Measurements from ENCODE around the gene RCVRN.

RCVRN gene

DNA sequence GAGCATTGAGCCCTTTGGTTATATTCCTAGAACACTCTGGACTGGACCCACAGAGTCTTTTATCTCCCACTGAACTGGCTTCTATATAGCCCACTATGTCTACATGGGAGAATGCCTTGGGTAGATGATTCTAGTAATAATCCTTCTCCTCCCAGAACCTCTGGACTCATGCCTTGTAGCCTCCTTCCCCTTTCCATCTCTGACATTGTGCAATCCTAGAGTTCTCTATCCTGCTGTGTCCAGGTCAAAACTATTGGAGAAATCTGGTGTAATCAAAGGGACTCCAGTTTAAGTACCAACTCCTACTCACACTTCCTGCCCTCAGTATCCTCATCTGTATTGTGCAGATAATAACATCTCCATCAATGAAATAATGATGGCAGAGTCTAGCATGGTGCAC lies 9.1 kb downstream of the RCVRN start:
- no peak for DNase-seq

DNA sequence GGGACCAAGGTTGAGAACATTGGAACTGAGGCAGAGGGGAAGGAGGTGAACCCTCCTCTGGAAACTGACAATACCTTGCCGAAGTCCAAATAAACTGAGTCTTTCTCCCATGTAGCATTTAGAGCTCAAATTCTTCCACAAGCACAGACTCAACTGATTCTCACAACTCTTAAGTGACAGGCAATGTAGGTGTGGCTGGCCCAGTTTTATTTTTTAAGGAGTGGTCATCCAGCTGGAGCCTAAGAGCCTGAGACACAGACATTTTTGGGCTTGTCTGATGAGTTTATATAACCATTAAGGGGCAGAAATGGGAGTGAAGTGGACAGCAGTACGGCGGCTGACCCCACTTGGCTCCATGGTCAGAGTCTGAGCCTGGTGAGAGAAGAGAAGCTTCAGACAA lies 10.8 kb downstream of the RCVRN start:
- no peak for DNase-seq

DNA sequence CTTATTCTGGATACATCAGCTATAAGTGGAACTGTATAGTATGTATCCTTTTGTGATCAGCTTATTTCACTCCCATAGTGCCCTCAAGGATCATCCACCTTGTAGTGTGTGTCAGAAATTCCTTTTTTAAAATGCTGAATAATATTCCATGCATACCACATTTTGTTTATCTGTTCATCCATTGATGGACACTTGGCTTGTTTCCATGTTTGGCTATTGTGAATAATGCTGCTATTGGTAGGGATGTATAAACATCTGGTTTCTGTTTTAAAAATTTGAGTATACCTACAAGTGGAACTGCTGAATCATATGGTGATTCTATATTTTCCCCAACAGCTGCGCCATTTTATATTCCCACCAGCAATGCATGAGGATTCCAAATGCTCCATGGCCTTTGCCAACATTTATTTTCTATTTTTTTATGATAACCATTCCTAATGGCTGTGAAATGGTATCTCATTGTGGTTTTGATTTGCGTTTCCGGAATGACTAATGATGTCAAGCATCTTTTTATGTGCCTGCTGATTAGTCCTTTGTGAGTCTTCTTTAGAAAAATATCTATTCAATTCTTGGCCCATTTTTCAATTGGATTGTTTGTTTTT lies 11.6 kb downstream of the RCVRN start:
- DNase-seq, result no peak

DNA sequence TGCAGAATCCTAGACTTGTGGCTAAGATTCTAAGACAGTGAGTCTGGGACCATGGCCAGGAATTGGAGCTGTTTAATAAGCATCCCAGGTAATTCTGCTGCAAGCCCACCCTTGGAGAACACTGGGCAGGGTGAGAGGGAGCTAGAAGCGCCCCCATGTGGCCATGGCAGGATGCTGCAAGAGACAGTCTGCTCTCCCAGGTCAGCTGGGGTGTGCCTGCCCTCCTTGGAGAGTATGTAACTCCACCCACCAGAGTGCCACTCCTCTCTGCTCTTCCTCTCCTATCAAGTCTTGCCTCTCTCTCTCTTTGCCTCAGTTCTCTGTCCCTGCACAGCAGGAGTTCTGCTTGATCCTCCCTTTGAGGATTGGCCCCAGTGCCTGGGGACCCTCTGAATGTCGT lies 14.9 kb downstream of the RCVRN start:
- DNase-seq, result no peak

DNA sequence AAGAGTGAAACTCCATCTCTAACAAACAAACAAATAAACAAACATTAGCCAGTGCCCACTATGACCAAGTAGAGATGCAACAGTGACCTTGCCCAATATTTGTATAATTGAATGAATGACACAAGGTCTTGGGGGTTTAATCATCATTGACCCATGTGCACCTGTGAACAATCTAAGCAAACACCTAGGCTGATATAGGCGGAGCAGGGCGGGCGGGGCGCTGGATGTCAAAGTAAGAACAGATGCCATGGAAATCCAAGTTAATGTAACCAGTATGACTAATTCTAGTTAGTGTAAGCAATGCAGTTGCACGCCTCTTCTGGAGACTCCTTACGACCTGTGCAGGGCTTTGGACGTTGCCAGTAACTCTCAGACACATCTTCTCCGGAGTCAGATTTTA lies 17.6 kb downstream of the RCVRN start:
- no peak for DNase-seq

DNA sequence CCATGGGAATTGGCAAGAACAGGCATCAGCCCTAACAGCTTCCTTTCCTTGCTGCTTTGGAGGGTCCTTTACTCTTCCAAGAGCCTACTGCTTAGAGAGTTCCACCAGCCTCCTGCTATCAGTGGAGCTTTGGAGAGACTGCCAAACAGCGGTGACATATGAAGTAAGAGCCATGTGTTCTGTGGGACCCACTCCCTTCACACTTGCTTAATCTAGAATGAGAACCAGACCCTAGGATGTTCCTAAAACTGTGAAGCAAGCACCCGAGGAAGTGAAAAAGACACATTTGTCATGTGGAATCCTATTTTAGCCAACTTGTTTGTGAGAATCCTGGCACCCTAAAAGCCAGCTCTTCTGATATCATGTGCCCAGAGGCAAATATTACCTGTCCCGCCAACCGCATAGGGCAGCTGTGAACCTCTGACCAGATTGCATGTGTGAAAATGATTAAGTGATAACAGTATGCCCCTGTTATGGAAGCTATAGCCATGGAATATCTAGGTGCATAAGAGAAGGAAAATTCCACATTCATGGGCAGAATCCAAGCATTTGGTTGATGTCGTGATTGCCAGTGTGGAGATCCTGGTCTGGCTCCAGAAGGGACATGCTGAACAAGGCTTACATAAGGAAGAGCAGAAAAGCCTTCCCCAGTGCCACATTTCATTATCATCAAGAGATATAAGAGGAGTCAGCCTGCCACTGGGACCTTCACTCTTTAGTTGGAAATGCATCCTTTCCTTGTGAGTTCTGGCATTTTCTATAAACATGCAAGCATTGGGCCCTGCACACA lies 18.7 kb downstream of the RCVRN start:
- no peak for DNase-seq

DNA sequence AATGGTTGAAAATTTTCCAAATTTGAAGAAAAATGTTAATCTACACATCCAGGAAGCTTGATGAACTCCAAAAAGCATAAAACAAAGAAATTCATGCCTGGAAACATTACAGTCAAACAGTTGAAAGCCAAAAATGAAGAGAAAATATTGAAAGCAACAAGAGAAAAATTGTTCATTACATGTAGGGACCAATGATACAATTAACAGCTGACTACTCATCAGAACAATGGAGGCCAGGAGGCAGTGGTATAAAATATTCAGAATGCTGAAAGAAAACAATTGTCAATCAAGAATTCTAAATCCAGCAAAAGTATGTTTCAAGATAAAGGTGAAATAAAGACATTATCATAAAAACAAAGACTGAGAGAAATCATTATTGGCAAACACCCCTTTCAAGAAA lies 21.6 kb downstream of the RCVRN start:
- DNase-seq, result no peak

DNA sequence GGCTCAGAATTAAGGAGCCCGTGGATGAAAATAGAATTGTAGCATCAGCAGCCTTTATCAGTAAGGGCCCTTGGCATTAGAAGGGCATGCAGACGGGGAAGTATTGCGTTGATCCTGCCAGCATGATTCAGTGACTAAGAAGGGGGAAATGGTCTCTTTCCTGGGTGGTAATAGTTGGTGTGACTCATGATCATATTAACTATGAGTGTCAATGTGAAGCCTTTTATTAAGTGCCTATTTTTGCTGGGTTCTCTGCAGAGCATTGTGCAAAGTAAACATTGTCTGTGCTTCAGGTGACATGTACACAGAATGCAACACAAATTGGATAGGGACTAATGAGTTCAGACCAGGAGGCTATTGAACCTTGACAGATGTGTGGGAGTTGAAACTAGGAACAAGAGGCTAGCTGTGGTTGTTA lies 24.5 kb downstream of the RCVRN start:
- DNase-seq, result no peak

DNA sequence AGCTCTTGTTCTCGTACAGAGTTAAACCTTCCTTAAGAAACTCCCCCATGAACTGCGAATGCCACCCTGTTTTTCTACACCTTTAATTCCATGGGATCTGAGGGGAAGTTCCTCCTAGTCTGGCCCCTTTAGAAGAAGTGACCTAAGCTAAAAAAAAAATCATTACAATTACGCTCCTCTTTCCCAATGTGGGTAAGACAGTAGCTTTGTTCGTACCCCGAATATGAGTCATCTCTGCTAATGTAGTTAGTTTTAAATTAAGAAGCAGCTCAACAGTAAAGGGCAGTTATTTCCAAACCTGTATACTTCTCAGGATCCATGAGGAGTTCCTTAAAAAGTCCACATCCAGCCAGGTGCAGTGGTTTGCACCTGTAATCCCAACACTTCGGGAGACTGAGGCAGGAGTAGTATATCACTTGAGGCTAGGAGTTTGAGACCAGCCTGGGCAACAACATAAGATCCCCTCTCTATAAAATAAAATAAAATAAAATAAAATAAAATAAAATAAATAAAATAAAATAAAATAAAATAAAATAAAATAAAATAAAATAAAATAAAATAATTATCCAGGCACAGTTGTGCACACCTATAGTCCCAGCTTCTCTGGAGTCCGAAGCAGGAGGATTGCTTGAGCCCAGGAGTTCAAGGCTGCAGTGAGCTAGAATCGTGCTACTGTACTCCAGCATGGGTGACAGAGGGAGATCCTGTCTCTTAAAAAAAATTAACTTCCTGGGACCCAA lies 26.1 kb downstream of the RCVRN start:
- no peak for DNase-seq

DNA sequence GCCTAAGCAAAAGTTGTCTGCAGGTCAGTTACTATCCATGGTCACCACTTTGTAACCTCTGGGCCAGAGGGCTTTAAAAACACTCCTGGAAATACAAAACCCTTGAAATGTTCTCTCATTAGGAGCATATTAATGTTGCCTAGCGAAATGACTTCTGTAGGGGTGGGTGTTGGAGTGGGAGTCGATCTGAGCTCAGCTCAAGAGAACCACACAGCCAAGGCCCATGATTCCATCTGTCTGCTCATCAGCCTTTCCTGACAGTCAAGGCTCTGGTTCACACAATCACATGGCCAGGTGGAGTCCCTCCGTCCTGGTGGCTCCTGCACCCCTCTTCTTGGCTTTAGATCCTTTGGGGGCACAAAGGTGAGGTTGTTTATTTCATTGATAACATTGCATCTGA lies 26.7 kb downstream of the RCVRN start:
- DNase-seq, result no peak

DNA sequence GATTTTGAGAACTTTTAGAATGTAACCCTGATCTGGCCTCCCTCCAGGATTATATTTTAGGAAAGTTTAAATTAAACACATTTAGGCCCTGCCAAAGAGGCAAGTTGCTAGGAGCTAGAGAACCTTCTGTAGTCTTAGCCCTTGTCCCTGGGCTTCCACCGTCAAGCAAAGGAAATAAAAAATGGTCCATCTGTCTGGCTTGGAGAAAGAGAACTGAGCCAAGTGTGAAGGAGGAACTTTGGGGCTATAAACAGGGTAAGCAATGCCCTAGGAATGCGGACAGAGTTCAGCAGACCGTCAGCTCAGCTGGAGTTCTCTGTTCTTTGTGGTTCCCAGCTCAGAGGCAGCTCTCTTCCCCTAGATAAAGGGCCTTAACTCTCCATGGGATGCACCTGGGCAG lies 29.6 kb downstream of the RCVRN start:
- no peak for DNase-seq

DNA sequence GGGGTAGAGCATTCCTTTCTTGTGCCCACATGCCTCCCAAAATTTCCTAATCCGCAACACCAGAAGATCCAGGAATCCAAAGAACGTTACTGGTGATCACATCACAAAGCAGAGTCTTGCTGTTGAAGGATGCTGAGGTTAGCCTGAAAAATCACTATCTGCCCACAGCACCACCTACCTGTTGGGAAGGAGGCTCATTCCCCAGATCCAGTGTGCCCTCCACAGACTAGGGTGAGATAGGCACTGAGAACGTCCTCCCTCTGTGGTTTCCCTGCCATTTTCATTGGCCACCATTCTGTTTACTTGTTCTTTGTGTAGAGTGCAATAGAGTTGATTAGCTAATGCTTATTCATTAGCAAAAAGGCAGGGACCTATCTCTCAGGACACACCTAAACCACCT lies 30.3 kb downstream of the RCVRN start:
- no peak for DNase-seq

DNA sequence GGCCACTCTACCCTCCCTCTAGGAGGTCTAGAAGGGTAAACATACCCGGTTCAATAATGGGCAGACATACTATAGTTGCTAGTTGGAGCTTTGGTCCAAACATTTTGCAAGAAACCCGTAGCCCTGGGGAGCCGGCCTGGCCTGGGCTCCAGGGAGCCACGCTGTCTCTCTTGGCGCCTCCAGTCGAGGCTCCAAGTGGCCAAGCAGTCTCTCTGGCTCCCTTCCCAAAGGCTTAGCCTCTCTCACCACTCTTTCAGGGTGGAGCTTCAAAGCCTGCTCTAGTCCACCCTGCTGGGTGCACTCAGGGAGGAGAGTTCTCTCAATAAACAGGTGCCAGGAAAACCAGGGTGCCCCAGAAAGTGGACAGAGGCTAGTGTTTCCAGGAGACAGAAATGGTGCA lies 32.2 kb downstream of the RCVRN start:
- DNase-seq, result no peak

DNA sequence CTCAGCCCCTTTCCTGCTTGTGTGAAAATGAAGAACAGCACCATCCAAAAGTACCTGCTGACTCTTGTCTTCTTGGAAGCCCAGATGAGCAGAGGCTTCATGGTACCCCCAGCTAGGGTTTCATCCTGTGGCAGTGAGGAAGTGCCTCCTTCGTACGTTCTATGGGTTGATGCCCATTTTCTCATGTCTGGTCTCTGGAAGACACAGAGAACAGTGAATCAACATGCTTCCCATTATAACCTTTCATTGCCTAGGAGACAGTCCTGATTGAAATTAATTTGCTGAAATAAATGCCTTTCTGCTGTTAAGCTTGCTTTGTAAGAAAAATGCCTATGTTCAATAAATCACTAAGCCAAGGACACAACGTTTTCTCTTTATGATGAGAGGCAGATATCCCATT lies 36.5 kb downstream of the RCVRN start:
- no peak for DNase-seq

DNA sequence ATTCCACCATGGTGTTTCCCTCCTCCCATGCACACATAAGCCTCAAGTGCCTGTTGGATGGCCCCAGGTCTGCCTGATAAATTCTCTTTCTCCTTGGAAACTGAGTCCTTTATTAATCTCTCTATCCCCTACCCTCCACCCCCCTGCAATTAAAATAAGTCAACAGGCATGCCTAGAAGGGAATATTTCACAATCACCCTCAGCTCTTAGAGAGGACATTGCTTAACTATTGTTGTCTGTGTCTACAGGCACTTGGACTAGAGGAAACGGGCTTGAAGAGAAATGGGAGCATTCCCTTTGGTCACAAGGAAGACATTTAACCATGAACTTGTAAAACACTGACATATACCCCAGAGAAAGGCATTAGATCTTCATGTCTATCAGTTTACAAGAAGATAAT lies 39.5 kb downstream of the RCVRN start:
- DNase-seq, result no peak

DNA sequence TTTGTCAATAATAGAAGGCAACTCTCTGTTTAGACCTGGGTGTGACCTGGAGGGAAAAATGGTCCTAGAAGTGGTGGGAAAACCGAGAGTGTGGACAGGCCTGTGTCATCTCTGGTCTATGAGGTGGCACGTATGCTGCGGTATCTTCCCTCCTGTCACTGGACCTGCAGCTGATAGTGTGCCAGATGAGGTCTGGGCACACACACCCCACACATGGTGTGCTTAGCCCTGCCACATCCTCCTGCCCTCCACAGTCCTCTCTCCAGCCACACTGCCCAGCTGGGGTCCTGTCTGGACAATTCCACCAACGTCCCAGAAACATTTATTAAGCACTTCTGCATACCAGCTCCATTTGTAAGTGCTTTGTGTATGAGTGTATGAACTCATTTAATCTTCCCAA lies 42.1 kb downstream of the RCVRN start:
- DNase-seq, result no peak

DNA sequence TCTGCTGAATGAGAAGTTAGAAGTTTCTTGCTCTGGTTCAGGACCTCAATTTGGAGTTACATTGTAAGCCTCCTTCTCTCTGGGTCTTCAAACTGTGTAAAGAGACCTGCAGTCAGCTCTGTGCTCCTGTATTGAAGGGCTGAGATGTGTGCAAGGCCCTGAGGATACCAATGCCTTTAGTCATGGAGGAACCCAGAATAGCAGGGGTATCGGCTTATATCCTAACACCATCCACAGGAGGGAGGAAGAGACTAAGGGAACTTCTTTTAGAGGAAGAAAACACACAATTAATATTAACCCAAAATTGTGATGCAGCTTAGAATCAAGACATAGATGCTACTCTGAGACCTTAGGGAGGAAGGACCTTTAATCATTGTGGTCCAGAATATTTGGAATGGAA lies 42.9 kb downstream of the RCVRN start:
- DNase-seq, result no peak

DNA sequence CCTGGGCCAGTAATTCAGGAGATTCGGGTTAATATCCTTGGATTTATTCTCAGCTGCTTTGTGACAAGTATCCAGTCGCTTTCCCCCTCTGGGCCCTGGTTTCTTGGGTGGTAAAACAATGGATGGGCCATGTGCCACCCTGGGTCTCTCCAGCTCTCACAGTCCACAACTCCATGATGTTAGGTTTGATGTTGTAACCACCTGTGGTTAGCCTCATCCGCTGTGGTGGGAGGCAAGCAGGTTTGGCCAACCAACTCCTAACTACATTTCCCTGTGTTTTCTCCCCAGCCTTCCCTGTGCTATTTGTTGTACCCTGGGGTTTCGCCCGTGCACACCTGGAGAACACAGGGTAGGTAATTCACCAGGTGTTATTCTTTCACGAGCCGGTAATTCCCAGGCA lies 44.2 kb downstream of the RCVRN start:
- DNase-seq, result no peak

DNA sequence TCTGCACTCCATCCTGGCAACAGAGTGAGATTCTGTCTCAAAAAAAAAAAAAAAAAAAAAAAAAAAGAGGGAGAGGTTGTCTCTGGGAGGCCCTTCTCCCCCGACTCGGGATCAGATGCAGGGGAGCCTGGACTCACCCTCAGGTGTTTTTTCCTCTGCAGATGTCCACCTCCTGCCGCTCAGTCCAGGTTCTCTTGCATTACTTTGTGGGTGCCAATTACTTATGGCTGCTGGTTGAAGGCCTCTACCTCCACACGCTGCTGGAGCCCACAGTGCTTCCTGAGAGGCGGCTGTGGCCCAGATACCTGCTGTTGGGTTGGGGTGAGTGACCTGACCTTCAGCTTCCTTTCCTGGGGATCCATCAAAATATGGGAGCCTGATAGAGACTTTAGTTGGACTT lies 45.3 kb downstream of the RCVRN start:
- DNase-seq, result no peak

DNA sequence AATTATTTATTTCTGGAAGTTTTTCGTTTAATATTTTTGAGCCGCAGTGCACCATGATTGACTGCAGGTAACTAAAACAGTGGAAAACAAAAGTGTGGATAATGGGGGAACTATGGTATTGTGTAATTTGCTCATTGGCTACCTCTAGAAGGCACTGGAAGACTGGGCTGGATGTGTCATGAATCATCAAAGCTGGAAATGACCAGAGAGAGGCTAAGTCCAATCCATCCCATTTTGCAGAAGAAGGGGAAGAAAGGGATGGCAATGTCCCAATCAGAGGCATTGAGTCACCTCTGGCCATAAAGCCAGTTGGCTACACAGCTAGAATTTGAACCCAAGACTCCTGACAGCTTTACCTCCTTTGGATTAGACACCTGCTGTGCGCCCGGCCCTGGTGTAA lies 50.0 kb downstream of the RCVRN start:
- DNase-seq, result no peak

DNA sequence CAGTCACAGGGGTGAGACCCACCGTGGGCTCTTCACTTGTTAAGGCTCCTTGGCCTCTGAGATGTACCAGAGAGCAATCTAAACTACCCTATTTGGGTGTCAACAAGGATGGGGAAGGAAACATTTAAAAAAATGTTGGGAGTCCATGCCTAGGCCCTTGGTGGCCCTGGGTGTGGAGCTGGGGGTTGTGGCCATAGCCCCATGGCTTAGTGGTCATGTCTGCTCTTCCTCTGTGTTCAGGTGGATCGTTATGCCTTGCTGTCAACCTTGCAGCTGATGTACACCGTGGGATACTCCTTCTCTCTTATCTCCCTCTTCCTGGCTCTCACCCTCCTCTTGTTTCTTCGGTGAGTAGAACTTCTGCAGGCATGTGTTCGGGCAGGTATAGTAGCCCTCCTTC lies 50.8 kb downstream of the RCVRN start:
- no peak for DNase-seq

DNA sequence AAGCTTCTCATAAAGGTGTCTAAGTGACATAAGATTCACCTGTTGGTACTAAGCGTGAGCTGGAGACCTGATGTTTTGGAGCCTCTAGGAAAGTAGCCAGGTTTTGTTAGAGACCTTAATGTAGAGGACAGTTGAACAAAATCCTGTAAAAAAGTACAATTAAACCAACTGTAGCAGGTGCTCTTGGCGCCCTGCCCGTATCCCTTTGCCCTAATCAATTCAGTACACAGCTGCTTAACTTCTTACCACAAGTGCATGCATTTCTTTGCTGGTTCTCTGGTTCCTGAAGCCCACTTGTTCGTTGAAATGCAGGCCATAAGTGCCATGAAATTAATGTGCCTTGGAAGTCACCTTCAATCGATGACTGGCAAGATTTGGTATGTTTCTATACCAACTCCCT lies 54.9 kb downstream of the RCVRN start:
- no peak for DNase-seq
